ENCODE data around the gene FOSB. TPM values are rescaled to one million over a fixed set of nuclear protein-coding genes. Genes with fewer than 3 reads are reported as not detected.

FOSB gene
- total RNA-seq, 1 donor from 2014 or later, result 5.0 TPM

DNA sequence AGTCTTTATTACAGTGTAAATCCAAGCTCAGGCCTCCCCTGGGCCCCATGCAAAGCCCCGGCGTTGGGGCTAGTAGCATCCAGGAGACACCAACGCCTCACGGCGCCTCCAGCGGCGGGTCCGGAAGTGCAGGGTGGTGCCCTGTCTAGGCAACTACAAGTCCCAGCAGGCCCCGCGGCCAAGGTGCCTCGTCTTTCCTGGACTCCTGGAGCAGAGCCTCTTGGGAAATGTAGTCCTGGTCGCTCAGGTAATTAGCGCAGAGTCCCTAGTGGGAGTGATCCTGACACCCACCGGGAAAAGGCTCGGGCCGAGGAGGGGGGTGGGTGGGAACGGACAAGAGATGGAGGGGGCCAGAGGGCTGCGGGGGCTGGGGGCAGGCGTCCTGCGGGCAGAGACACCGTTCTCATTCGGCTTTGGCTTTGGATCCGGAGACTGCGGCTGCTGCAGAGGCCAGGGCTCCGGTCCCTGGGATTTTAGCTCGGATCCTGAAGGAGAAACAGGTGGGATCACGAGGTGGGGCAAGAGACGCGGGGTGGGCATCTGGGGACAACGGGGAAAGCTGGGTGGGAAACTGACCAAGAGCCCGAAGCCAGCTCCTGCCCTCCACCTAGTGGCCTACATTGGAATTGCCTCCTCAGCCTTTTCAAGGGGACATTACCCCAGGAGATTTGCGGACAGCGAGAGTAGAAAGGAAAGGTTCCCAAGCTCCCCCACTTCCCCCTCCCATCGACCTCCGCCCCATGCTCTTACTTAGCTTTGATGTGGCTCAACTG lies 17.7 kb downstream of the FOSB start:
- DNase-seq, result peak; percentile 97

DNA sequence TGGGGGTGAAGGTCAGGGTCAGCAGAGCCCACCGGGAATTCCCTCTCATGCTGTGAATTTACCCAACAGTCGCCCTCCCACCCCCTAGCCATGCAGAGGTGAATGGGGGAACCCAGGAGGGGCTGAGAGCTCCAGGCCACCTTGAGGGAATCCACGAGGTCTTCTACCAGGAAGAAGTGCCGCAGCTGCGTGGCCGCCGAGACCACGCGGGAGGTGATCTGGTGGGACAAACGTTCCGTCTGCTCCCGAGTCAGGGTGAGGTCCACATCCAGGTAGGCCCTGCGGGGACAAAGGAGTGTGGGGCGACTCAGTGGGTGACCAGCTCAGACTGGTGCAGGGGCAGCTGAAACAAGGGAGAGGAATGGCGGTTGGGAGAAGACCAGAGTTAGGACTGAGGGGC lies 20.9 kb downstream of the FOSB start:
- no peak for DNase-seq

GRCh38 chr19:45489216-45489855 lies 21.5 kb downstream of the FOSB start:
- no peak for DNase-seq

- DNase-seq, result no peak
Observed at GRCh38 chr19:45492137-45492626, 24.4 kb downstream of the FOSB start.

- peak; percentile 93 for DNase-seq
Observed at GRCh38 chr19:45492627-45493470, 25.1 kb downstream of the FOSB start.

DNA sequence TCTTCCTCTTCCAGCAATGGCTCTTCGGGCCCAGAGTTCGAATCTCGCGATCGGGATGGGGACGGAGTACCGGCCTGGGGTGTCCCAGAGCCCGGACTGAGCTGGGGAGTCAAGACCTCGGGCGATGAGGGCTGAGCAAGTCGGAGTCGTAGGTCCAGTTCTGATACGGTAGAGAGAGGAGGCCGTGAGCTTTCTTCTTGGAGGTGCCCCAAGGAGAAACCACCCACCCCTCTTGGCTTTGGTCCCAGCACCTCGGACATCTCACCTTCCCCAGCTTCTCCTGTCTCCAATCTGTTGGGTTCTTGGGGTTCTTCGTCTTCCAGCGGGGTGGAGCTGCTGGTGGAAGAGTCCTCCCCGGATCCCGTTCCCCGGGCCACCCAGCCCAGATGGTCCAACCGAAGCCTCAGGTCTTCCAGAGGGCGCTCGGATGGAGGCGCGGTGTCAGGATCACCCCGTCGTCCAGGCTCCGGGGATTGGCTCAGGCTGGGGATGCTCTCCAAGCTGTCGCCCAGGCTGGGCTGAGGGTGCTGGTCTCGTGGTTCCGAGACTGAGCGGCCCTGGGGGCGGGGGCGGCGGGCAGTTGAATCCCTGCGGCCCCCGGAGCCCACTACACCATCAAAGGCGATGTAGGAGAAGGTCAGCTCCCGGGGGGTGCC lies 26.6 kb downstream of the FOSB start:
- DNase-seq, result no peak

DNA sequence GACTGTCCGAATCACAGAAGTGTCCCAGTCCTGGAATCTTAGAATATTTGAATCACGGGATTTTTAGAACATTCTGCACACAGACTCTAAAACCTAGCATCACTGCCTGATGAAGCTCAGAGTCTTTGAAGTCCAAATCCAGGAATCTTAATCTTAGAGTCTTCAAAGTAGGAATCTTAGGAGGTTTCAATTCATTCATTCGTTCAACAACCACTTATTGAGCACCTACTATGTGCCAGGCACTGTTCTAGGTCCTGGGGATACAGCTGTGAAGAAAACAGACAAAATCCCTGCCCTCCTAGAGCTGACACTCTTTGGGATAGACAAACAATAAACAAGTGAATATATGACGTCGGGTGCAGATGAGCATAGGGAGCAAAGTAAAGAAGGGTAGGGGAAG lies 27.4 kb downstream of the FOSB start:
- DNase-seq, result no peak

DNA sequence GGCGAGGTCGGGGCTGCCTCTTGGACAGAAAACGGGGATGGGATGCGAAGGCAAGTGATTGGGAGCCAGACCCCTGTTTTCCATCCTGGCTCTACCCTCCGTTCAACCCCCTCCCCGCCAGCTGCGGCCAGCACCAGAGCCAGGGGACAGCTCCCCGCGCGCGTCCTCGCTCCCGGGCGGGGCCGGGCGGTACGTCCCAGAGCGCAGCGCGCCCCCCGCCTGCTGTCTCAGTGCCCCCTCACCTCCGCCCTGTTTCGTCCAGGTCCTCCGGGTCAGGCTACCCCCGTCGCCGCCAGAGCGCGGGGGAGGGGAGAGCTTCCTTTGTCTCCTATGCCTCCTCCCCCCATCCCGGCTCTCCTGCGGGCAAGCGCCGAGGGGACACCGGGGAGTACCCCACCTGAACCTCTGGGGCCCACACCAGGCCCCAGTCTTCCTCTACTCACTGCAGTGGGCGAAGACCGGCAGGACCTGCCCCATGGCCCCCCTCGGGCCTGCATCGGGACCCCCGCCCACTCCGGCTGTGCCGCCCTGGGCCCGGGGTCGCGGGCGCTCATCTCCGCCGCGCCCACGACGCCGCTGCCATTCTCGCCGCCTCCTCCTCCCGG lies 28.7 kb downstream of the FOSB start:
- DNase-seq, result peak; percentile 71

DNA sequence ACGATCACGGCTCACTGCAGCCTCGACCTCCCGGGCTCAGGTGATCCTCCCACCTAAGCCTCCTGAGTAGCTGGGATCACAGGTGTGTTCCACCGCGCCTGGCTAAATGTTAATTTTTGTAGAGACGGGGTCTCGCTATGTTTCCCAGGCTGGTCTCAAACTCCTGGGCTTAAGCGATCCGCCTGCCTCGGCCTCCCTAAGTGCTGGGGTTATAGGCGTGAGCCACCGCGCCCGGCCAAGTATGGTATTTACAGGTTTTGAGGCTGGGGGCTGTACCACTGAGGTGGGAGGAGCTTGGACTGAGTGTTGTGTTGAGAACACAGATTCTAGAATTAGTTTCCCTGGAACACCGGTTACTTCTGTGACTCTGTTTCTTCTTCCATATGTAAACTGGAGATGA lies 30.0 kb downstream of the FOSB start:
- DNase-seq, result no peak

DNA sequence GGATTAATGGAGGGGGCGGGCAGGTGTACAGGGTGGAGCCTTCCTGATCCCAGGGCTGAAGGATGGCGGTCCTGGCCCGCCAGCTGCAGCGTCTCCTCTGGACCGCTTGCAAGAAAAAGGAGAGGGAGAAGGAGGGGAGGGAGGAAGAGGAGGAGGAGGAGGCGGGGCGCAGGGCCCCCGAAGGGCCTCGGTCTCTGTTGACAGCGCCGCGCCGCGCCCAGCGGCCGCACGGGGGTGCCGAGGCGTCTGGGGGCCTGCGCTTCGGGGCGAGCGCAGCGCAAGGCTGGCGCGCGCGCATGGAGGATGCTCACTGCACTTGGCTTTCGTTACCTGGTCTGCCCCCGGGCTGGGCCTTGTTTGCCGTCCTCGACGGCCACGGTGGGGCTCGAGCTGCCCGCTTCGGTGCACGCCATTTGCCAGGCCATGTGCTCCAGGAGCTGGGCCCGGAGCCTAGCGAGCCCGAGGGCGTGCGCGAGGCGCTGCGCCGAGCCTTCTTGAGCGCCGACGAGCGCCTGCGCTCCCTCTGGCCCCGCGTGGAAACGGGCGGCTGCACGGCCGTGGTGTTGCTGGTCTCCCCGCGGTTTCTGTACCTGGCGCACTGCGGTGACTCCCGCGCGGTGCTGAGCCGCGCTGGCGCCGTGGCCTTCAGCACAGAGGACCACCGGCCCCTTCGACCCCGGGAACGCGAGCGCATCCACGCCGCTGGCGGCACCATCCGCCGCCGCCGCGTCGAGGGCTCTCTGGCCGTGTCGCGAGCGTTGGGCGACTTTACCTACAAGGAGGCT lies 30.8 kb downstream of the FOSB start, which contains the start of gene PPM1N:
PPM1N (plus strand) TSS at position 33 of the 785 bp plus-strand sequence; CDS start at position 63, 30 bp downstream.
- DNase-seq, result no peak

DNA sequence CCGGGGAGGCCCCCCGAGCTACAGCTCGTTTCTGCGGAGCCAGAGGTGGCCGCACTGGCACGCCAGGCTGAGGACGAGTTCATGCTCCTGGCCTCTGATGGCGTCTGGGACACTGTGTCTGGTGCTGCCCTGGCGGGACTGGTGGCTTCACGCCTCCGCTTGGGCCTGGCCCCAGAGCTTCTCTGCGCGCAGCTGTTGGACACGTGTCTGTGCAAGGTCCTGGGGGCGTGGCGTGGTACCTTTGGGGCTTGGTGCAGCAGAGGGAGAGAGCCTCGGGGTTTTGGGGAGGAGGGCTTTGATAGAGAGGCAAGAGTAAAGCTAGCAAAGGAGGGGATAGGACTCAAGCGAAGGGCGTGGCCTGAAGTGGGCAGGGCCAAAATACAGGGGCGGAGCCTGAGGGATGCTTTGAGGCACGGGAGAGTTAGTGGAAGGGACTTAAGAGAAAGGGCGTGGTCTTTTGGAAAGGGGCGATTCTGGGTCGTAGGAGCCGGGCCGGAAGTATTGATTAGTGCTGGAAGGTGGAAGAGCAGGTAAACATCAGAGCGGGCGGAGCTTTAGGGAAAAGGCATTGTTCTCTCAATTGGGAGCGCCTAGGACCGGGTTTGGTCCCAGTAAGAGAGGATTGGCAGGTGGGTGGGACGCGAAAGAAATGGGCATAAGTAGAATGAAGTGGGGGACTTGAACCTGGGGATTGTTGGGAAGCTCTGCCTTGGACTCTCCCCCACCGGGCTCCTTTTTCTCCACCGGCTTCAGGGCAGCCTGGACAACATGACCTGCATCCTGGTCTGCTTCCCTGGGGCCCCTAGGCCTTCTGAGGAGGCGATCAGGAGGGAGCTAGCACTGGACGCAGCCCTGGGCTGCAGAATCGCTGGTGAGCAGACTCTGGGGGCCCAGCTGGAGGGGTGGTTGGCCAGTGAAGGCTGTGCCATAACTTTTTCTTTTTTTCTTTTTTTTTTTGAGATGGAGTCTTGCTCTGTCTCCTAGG lies 31.7 kb downstream of the FOSB start:
- DNase-seq, result peak; percentile 62

GRCh38 chr19:45500918-45501729 lies 33.3 kb downstream of the FOSB start:
- DNase-seq, result peak; percentile 47

DNA sequence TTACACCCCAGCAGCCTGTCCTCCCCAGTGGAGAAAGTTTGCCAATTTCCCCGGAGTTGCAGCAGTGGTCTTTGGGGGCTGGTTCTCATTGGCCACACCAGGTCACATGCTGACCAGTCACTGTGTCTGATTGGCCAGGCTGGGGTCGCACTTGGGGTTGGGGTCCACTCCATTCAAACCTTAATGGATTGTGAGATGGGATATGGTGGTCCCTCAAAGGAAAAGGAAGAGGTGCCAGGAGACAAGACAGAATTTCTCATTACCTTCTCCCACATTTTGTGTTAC lies 33.9 kb downstream of the FOSB start:
- no peak for DNase-seq

- DNase-seq, result no peak
Observed at GRCh38 chr19:45502111-45502510, 34.3 kb downstream of the FOSB start.

GRCh38 chr19:45503909-45504308 lies 36.1 kb downstream of the FOSB start:
- no peak for DNase-seq

GRCh38 chr19:45505151-45505995 lies 37.6 kb downstream of the FOSB start:
- no peak for DNase-seq

DNA sequence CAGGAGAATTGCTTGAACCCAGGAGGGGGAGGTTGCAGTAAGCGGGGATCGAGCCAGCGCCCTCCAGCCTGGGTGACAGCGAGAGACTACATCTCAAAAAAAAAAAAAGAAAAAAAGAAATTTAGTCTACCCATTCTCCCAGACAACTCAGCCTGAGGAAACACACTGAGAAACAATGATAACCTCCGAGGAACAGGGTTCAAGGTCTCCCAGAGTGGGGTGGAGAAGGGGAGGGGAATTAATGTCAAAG lies 38.1 kb downstream of the FOSB start:
- DNase-seq, result no peak

DNA sequence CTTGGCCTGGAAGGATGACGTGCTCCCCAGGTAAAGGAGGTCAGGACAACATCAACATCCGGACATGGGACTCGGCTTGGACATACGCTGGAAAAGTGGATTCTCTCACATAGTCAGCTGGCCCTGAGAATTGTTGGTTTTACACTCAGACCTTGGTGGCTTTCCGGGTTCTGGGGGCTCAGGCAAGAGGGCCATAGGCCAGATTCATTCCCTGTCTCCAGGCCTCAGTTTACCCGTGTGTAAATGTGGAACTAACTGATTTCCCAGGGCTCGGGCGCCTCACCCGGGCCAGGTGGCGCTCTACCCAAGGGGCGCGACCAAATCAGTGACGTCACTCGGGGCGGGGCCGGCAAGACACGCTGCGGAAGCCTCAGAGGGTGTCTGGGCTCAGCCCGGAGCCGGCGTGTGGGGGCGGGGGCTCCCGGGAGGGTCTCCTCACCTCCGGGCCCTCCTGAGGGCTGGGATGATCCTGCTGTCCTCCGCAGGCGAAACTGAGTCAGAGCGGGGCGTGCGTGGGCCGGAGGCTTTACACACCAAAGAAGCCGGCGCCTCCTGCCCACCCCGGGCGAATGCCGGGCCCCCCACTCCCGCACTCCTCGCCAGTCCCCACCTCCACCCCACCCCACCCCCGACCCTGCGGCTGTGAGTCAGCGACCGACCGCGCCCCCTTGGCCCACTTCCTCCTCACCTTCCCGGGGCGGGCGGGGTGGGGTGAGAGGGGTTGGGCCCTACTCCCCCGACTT lies 38.6 kb downstream of the FOSB start:
- peak; percentile 95 for DNase-seq

All from tongue (tissue), 2 donors.